Fibroblast of skin of abdomen (primary cell): ENCODE results near the gene PTDSS2.

Source experiments
- DNase-seq: peaks from one replicate; pipeline ENCODE4 v3.0.0-alpha.2; 2013

PTDSS2 gene

GRCh38 chr11:471468-472145 is 21.5 kb downstream of the PTDSS2 start:
- DNase-seq: no peak

GRCh38 chr11:472272-472671 is 22.2 kb downstream of the PTDSS2 start:
- no peak for DNase-seq

GRCh38 chr11:472816-473215 is 22.7 kb downstream of the PTDSS2 start:
- DNase-seq: no peak

- no peak for DNase-seq
These were observed 23.3 kb downstream of the PTDSS2 start for GRCh38 chr11:473415-473814.

GRCh38 chr11:473962-474785 is 24.1 kb downstream of the PTDSS2 start:
- no peak for DNase-seq

GRCh38 chr11:474914-475506 is 24.9 kb downstream of the PTDSS2 start:
- DNase-seq: no peak

GRCh38 chr11:475941-476340 is 25.9 kb downstream of the PTDSS2 start:
- no peak for DNase-seq

GRCh38 chr11:476416-476815 is 26.3 kb downstream of the PTDSS2 start:
- no peak for DNase-seq

- no peak for DNase-seq
These were observed 27.1 kb downstream of the PTDSS2 start for GRCh38 chr11:477052-477715.

GRCh38 chr11:479311-479710 is 29.2 kb downstream of the PTDSS2 start:
- no peak for DNase-seq

- DNase-seq: no peak
These were observed 34.5 kb downstream of the PTDSS2 start for GRCh38 chr11:484616-485015.

- no peak for DNase-seq
These were observed 36.1 kb downstream of the PTDSS2 start for GRCh38 chr11:486189-486588.

GRCh38 chr11:487571-488021 is 37.5 kb downstream of the PTDSS2 start:
- DNase-seq: no peak

- no peak for DNase-seq
These were observed 38.0 kb downstream of the PTDSS2 start for GRCh38 chr11:488062-488461.

- DNase-seq: no peak
These were observed 38.5 kb downstream of the PTDSS2 start for GRCh38 chr11:488579-488978.

GRCh38 chr11:488992-489391 is 38.9 kb downstream of the PTDSS2 start:
- DNase-seq: no peak

GRCh38 chr11:489610-490185 is 39.6 kb downstream of the PTDSS2 start:
- no peak for DNase-seq

GRCh38 chr11:490186-490929 is 40.3 kb downstream of the PTDSS2 start:
- DNase-seq: no peak

- DNase-seq: no peak
These were observed 40.8 kb downstream of the PTDSS2 start for GRCh38 chr11:490930-491260.

GRCh38 chr11:491358-491757 is 41.3 kb downstream of the PTDSS2 start:
- DNase-seq: no peak

GRCh38 chr11:492427-493226 is 42.5 kb downstream of the PTDSS2 start:
- DNase-seq: no peak
